Large intestine (tissue), 3 donors: Measurements from ENCODE around the gene NACA. TPM values are rescaled to one million over a fixed set of nuclear protein-coding genes. Genes with fewer than 3 reads are reported as not detected.
A peak's percentile ranks its signal among the peaks of the same experiment; 100 is the strongest.

Experiments used
- DNase-seq, 2 donors: peaks; one replicate each; pipeline versions ENCODE4 v3.0.0 to v3.0.0-alpha.2; 2013
- H3K27ac ChIP-seq: one replicate; pipeline ENCODE4 v1.5.1; 2013; ENCODE audit warnings: low read length
- H3K27me3 ChIP-seq: 2 replicates; pipeline ENCODE4 v1.6.1; 2013; ENCODE audit warnings: low read length; ENCODE audit not compliant: control insufficient read depth, insufficient read depth
- H3K36me3 ChIP-seq: 2 replicates; pipeline ENCODE4 v1.6.1; 2013; ENCODE audit warnings: low read length; ENCODE audit not compliant: control insufficient read depth, insufficient read depth
- H3K4me1 ChIP-seq: one replicate; pipeline ENCODE4 v1.6.1; 2013; ENCODE audit warnings: low read length; ENCODE audit not compliant: control insufficient read depth, insufficient read depth
- H3K4me3 ChIP-seq: one replicate; pipeline ENCODE4 v1.5.1; 2013; ENCODE audit warnings: low read length
- H3K9me3 ChIP-seq: one replicate; pipeline ENCODE4 v1.6.1; 2013; ENCODE audit warnings: mild to moderate bottlenecking, low read depth, low read length, moderate library complexity; ENCODE audit not compliant: control insufficient read depth
- WGBS: methylation state at CpG from one replicate; pipeline ENCODE4 v1.1.5; 2013; ENCODE audit warnings: low lambda C conversion rate; ENCODE audit not compliant: insufficient coverage; 5-methylcytosine and 5-hydroxymethylcytosine counted together
- polyA plus RNA-seq: library from polyadenylated mRNA; unstranded; fragments of 120-200 nt; gene quantifications from one replicate; pipeline ENCODE4 v1.2.1, GENCODE V29; 2013

The NACA gene
- polyA plus RNA-seq, 1 donor: 2,608 TPM

- Histone ChIP-seq H3K36me3 (peaks cover 23% of the 10 kb centered on the region), H3K9me3 (no peaks in the 10 kb centered on the region), H3K4me3 (no peak overlapping the region), H3K27ac (no peak overlapping the region), H3K27me3 (no peaks in the 10 kb centered on the region), H3K4me1 (peaks cover 14% of the 10 kb centered on the region)
- no peak for DNase-seq
- no CpG with 5 or more reads among the region's 2 CpGs for WGBS
These were observed 46.2 kb downstream of the NACA start for GRCh38 chr12:56678852-56679251.

- H3K9me3 ChIP-seq: no peaks in the 10 kb centered on the region
- peak overlapping the region; percentile 46 for H3K27ac ChIP-seq
- H3K4me3 ChIP-seq: no peak overlapping the region
- peaks cover 14% of the 10 kb centered on the region for H3K4me1 ChIP-seq
- no peak for DNase-seq
- no peaks in the 10 kb centered on the region for H3K27me3 ChIP-seq
- no CpG with 5 or more reads among the region's 1 CpG for WGBS
- H3K36me3 ChIP-seq: peaks cover 23% of the 10 kb centered on the region
These were observed 47.4 kb downstream of the NACA start for GRCh38 chr12:56677680-56678079.

GRCh38 chr12:56676851-56677580 lies 48.1 kb downstream of the NACA start:
- DNase-seq: peak; percentile 50 to 86
- 60% methylated on average over 2 of the region's 11 CpGs for WGBS
- peak overlapping the region; percentile 46 for H3K27ac ChIP-seq
- no peak overlapping the region for H3K4me3 ChIP-seq
- peaks cover 17% of the 10 kb centered on the region for H3K4me1 ChIP-seq
- no peaks in the 10 kb centered on the region for H3K27me3 ChIP-seq
- H3K36me3 ChIP-seq: peaks cover 21% of the 10 kb centered on the region
- no peaks in the 10 kb centered on the region for H3K9me3 ChIP-seq

GRCh38 chr12:56671608-56672007 lies 53.5 kb downstream of the NACA start:
- Histone ChIP-seq H3K27ac (peak overlapping the region; percentile 57), H3K9me3 (no peaks in the 10 kb centered on the region), H3K36me3 (peaks cover 45% of the 10 kb centered on the region), H3K4me1 (peaks cover 16% of the 10 kb centered on the region), H3K27me3 (no peaks in the 10 kb centered on the region), H3K4me3 (no peak overlapping the region)
- DNase-seq: no peak
- 49% methylated on average over 2 of the region's 2 CpGs for WGBS

GRCh38 chr12:56670836-56671235 lies 54.3 kb downstream of the NACA start:
- no peak overlapping the region for H3K4me3 ChIP-seq
- WGBS: no CpG with 5 or more reads among the region's 4 CpGs
- H3K27ac ChIP-seq: no peak overlapping the region

GRCh38 chr12:56668197-56668457 lies 57.0 kb downstream of the NACA start:
- Histone ChIP-seq H3K27me3 (no peaks in the 10 kb centered on the region), H3K4me3 (no peak overlapping the region), H3K36me3 (peaks cover 61% of the 10 kb centered on the region), H3K27ac (no peak overlapping the region), H3K4me1 (peaks cover 16% of the 10 kb centered on the region), H3K9me3 (no peaks in the 10 kb centered on the region)
- DNase-seq: no peak
- 100% methylated on average over 2 of the region's 2 CpGs for WGBS

More at GRCh38 chr12:56670836-56671235, 54.3 kb downstream of the NACA start:
- H3K9me3 ChIP-seq: no peaks in the 10 kb centered on the region
- no peak for DNase-seq
- peaks cover 49% of the 10 kb centered on the region for H3K36me3 ChIP-seq
- peaks cover 16% of the 10 kb centered on the region for H3K4me1 ChIP-seq
- no peaks in the 10 kb centered on the region for H3K27me3 ChIP-seq

Other genes with a start within 250 kb of the NACA start
- 1.5 TPM for gene GLS2, start 237.1 kb downstream of the NACA start, polyA plus RNA-seq
- 22.5 TPM for gene RBMS2, start 203.5 kb downstream of the NACA start, polyA plus RNA-seq
- gene BAZ2A, start 95.0 kb downstream of the NACA start, polyA plus RNA-seq: 68.6 TPM
- 583 TPM for gene ATP5F1B, start 79.3 kb downstream of the NACA start, polyA plus RNA-seq
- 238 TPM for gene PTGES3, start 37.0 kb downstream of the NACA start, polyA plus RNA-seq
- 13.0 TPM for gene PRIM1, start 27.0 kb upstream of the NACA start, polyA plus RNA-seq
- gene HSD17B6, start 38.0 kb upstream of the NACA start, polyA plus RNA-seq: 0.42 TPM
- gene SDR9C7, start 209.1 kb upstream of the NACA start, polyA plus RNA-seq: 0.03 TPM
- 0.34 TPM for gene RDH16, start 232.3 kb upstream of the NACA start, polyA plus RNA-seq